ENCODE data around the gene ZNF688.

Gene ZNF688

GRCh38 chr16:30609926-30610839 is 38.7 kb upstream of the ZNF688 start, which contains the start of gene ZNF689:
Gene ZNF689 (minus strand): TSS chr16:30610389. CDS start chr16:30610041, 348 bp downstream.
- ChIA-PET POLR2A (ENCODE audit: low non-redundant PET) (interaction anchor here (0.6 kb wide), 3 partner anchors 29 to 218 kb away, joined by 3 read pairs; no protein-coding TSS in a partner anchor), CTCF (interaction anchor here (0.6 to 1.4 kb wide), 2 partner anchors 21 to 66 kb away, joined by 3 read pairs; no protein-coding TSS in a partner anchor)
- peak; percentile 99 for DNase-seq (ENCODE audit: low spot score)
- TF ChIP-seq, protein P1, sequence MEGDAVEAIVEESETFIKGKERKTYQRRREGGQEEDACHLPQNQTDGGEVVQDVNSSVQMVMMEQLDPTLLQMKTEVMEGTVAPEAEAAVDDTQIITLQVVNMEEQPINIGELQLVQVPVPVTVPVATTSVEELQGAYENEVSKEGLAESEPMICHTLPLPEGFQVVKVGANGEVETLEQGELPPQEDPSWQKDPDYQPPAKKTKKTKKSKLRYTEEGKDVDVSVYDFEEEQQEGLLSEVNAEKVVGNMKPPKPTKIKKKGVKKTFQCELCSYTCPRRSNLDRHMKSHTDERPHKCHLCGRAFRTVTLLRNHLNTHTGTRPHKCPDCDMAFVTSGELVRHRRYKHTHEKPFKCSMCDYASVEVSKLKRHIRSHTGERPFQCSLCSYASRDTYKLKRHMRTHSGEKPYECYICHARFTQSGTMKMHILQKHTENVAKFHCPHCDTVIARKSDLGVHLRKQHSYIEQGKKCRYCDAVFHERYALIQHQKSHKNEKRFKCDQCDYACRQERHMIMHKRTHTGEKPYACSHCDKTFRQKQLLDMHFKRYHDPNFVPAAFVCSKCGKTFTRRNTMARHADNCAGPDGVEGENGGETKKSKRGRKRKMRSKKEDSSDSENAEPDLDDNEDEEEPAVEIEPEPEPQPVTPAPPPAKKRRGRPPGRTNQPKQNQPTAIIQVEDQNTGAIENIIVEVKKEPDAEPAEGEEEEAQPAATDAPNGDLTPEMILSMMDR (conservative IDR thresholded peaks at IDR 0.05; ENCODE audit: low read depth): no peak
- peak within 1 kb of the TSS; percentile 84 for H3K27ac ChIP-seq

DNA sequence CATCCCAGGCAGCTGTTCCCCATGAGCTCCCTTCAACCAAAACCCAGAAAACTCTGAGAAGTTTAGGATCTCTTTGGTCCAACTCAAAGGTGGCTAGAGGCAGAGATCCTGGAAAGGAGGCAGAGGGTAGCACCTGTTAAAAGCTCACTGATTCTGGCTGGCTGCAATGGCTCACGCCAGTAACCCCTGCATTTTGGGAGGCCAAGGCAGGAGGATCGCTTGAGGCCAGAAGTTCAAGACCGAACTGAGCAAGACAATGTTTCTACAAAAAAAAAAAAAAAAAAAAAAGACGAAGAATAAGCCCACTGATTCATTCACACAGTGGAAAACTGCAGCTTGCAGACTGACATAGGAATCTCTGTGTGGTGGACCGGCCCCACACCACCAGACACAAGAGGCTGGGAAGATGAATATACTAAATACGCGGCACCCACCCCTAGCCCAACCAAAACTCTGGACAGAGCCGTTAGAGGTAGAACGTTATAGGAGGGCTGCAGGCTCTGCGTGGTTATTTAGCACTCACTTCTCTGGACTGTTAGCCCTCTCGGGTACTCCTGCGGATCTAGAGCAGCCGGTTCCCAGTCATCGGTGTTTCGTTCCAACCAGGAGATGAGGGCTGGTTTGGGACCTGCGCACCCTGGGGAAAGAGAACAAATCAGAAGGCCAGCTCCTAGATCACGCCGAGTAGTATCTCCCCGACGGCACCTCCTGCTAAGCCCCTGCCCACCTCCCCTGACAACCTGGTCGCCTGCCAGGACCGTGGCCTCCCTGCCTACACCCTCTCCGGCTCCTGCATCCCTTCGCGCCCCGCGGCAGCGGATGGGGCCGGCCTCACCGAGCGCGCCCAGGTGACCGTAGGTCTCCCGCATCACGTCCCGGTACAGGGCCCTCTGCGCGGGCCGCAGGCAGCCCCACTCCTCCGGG is 37.8 kb upstream of the ZNF688 start:
- H3K27ac ChIP-seq: peak overlapping the region; percentile 84
- TF ChIP-seq, protein P1 (conservative IDR thresholded peaks at IDR 0.05; ENCODE audit: low read depth): no peak
- ChIA-PET POLR2A (ENCODE audit: low non-redundant PET) (interaction anchor here (0.8 kb wide), 1 partner anchor 25 kb away, joined by 5 read pairs; no protein-coding TSS in a partner anchor), CTCF (interaction anchor here (0.6 to 1.4 kb wide), 2 partner anchors 20 to 22 kb away, joined by 3 read pairs; no protein-coding TSS in a partner anchor)
- DNase-seq (ENCODE audit: low spot score): peak; percentile 54

DNA sequence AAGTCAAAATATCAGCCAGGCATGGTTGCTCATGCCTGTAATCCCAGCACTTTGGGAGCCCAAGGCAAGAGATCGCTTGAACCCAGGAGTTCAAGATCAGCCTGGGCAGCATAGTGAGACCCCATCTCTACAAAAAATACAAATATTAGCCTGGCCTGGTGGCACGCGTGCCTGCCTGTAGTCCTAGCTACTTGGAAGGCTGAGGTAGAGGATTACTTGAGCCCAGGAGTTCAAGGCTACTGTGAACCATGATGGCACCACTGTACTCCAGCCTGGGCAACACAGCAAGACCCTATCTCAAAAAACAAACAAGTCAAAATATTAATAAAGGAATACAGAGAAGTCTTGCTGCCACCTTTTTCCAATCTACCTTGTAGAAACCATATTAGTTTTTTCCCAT is 34.5 kb upstream of the ZNF688 start:
- no peak overlapping the region for H3K27ac ChIP-seq
- TF ChIP-seq, protein P1 (conservative IDR thresholded peaks at IDR 0.05; ENCODE audit: low read depth): no peak
- ChIA-PET POLR2A (ENCODE audit: low non-redundant PET) (no interaction called here), CTCF (no interaction called here)
- no peak for DNase-seq (ENCODE audit: low spot score)

GRCh38 chr16:30605158-30605557 is 33.6 kb upstream of the ZNF688 start:
- TF ChIP-seq, protein P1 (conservative IDR thresholded peaks at IDR 0.05; ENCODE audit: low read depth): no peak
- CTCF ChIA-PET: no interaction called here
- POLR2A ChIA-PET (ENCODE audit: low non-redundant PET): no interaction called here
- no peak overlapping the region for H3K27ac ChIP-seq
- DNase-seq (ENCODE audit: low spot score): no peak

DNA sequence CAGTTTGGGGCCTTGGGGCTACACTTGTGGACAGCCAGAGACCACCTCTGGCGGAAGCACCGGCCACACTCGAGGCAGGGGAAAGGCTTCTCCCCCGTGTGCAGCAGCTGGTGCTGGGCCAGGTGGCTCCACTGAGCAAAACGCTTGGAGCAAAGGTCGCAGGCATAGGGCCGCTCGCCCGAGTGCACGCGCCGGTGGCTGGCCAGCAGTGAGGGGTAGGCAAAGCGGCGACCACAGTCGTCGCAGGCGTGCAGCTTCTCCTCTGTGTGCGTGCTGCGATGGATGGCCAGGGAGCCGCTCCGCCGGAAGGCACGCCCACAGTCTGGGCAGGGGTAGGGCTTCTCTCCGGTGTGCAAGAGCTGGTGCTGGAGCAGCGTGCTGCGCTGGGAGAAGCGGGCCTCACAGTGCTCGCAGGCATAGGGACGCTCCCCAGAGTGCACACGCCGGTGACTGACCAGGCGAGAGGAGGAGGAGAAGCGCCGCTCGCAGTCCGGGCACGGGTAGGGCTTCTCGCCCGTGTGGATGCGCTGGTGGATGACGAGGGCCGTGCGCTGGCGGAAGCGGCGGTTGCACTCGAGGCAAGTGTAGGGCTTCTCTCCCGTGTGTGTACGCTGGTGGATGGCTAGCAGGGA is 32.9 kb upstream of the ZNF688 start:
- TF ChIP-seq, protein P1 (conservative IDR thresholded peaks at IDR 0.05; ENCODE audit: low read depth): no peak
- DNase-seq (ENCODE audit: low spot score): no peak
- POLR2A ChIA-PET (ENCODE audit: low non-redundant PET): no interaction called here
- no peak overlapping the region for H3K27ac ChIP-seq
- CTCF ChIA-PET: interaction anchor here (0.6 kb wide), 1 partner anchor 47 kb away, joined by 3 read pairs; no protein-coding TSS in a partner anchor

Data from RWPE1 (cell line).